T-helper 1 cell (primary cell): ENCODE data around the gene TECTB.

Source experiments
- DNase-seq, 5 donors: peaks; one replicate each; pipeline ENCODE4 v3.0.0-alpha.2; 2012 to 2020

The TECTB gene

GRCh38 chr10:112313234-112313633, 30.0 kb downstream of the TECTB start:
- DNase-seq: no peak

GRCh38 chr10:112313911-112314310, 30.7 kb downstream of the TECTB start:
- no peak for DNase-seq

- DNase-seq: peak; percentile 34 to 72 (median 63)
These were observed 31.7 kb downstream of the TECTB start for GRCh38 chr10:112314822-112315474.

GRCh38 chr10:112327678-112328077, 44.5 kb downstream of the TECTB start:
- no peak for DNase-seq

GRCh38 chr10:112330162-112330561, 47.0 kb downstream of the TECTB start:
- DNase-seq: no peak

- DNase-seq: no peak
These were observed 47.5 kb downstream of the TECTB start for GRCh38 chr10:112330607-112331160.

GRCh38 chr10:112332022-112332421, 48.8 kb downstream of the TECTB start:
- DNase-seq: no peak

- no peak for DNase-seq
These were observed 49.5 kb downstream of the TECTB start for GRCh38 chr10:112332509-112333228.

- DNase-seq: no peak
These were observed 50.3 kb downstream of the TECTB start for GRCh38 chr10:112333452-112333851.

GRCh38 chr10:112335111-112335867, 52.1 kb downstream of the TECTB start:
- DNase-seq: no peak

- no peak for DNase-seq
These were observed 52.7 kb downstream of the TECTB start for GRCh38 chr10:112335868-112336265.

GRCh38 chr10:112336556-112337201, 53.5 kb downstream of the TECTB start:
- DNase-seq: no peak

- DNase-seq: no peak
These were observed 55.8 kb downstream of the TECTB start for GRCh38 chr10:112338957-112339356.

GRCh38 chr10:112340601-112341000, 57.4 kb downstream of the TECTB start:
- no peak for DNase-seq

- no peak for DNase-seq
These were observed 60.0 kb downstream of the TECTB start for GRCh38 chr10:112343056-112343806.

GRCh38 chr10:112344261-112344660, 61.1 kb downstream of the TECTB start:
- DNase-seq: no peak

GRCh38 chr10:112345202-112345601, 62.0 kb downstream of the TECTB start:
- DNase-seq: no peak

GRCh38 chr10:112345743-112346142, 62.5 kb downstream of the TECTB start:
- no peak for DNase-seq

GRCh38 chr10:112346774-112347173, 63.6 kb downstream of the TECTB start:
- DNase-seq: no peak

- no peak for DNase-seq
These were observed 64.8 kb downstream of the TECTB start for GRCh38 chr10:112347709-112348671.

- DNase-seq: no peak
These were observed 65.6 kb downstream of the TECTB start for GRCh38 chr10:112348759-112349158.
